B cell (primary cell): ENCODE results near the gene ADGRF1. TPM values are rescaled to one million over a fixed set of nuclear protein-coding genes. Genes with fewer than 3 reads are reported as not detected.

Experiments
- ATAC-seq: fragments of 200-7000 bp; cut with Tn5 transposase; one replicate; pipeline ENCODE4 v1.10.0; 2021; ENCODE audit warnings: low read depth, mild to moderate bottlenecking, moderate number of reproducible peaks, moderate library complexity
- CTCF ChIA-PET: fragments of 350-600 bp; sonication (Branson Sonifier 250); formaldehyde crosslinking; loops from one replicate; lab custom pipeline; 2021; ENCODE audit warnings: antibody characterized with exemption, inconsistent platforms; lab: Charles Lee
- POLR2A ChIA-PET: fragments of 350-600 bp; sonication (Branson Sonifier 250); formaldehyde crosslinking; loops from one replicate; lab custom pipeline; 2021; ENCODE audit warnings: antibody characterized with exemption; lab: Charles Lee
- DNase-seq: peaks from one replicate; pipeline ENCODE4 v3.0.0; 2013
- H2AFZ ChIP-seq: 2 replicates; pipeline ENCODE4 v1.6.1; 2012; ENCODE audit warnings: mild to moderate bottlenecking, low read depth, low read length; ENCODE audit not compliant: insufficient read depth, poor library complexity, severe bottlenecking
- H3K27ac ChIP-seq, 2 donors: 1 replicate in 1 of 2; 2 replicates in 1 of 2; pipeline ENCODE4 v1.5.1; 2012 to 2013; ENCODE audit warnings: low read length in 2 of 2, mild to moderate bottlenecking in 2 of 2, moderate library complexity in 1 of 2
- H3K27me3 ChIP-seq, 4 experiments: fragments of 200-600 bp in 1 of 4; sonication (generic) in 1 of 4; replicated peaks in 1 of 4; 1 replicate in 2 of 4; 2 replicates in 2 of 4; pipeline versions ENCODE4 v1.6.1 to v1.7.0; 2013 to 2016; ENCODE audit warnings: low read length in 3 of 4, mild to moderate bottlenecking in 2 of 4, mixed read lengths in 1 of 4, moderate library complexity in 1 of 4; ENCODE audit not compliant: insufficient read depth in 4 of 4, control insufficient read depth in 3 of 4; ENCODE audit errors: control extremely low read depth in 1 of 4
- H3K36me3 ChIP-seq, 2 experiments: replicated peaks in 1 of 2; 1 replicate in 1 of 2; 2 replicates in 1 of 2; pipeline versions ENCODE4 v1.6.1 to v1.7.1; 2013; ENCODE audit warnings: low read length in 1 of 2; ENCODE audit not compliant: insufficient read depth in 2 of 2, control insufficient read depth in 1 of 2; ENCODE audit errors: control extremely low read depth in 1 of 2, extremely low read depth in 1 of 2
- H3K4me1 ChIP-seq, 2 donors: fragments of 200-600 bp in 1 of 2; sonication (generic) in 1 of 2; 1 replicate in 1 of 2; 2 replicates in 1 of 2; pipeline versions ENCODE4 v1.5.1 to v1.6.1; 2013 to 2017; ENCODE audit warnings: low read length in 2 of 2; ENCODE audit not compliant: control insufficient read depth in 2 of 2, insufficient read depth in 2 of 2
- H3K4me2 ChIP-seq: replicated peaks from 2 replicates; pipeline ENCODE3; 2012; ENCODE audit warnings: mild to moderate bottlenecking, low read depth, low read length; ENCODE audit not compliant: poor library complexity, severe bottlenecking
- H3K4me3 ChIP-seq, 5 experiments: fragments of 200-600 bp in 1 of 5; sonication (generic) in 1 of 5; 1 replicate in 3 of 5; 2 replicates in 2 of 5; pipeline versions ENCODE4 v1.5.1 to v1.7.0; 2011 to 2016; ENCODE audit warnings: low read length in 4 of 5, mild to moderate bottlenecking in 4 of 5, low read depth in 2 of 5, control low read depth in 1 of 5, moderate library complexity in 1 of 5; ENCODE audit not compliant: insufficient read depth in 1 of 5; ENCODE audit errors: control extremely low read depth in 1 of 5, extremely low read depth in 1 of 5
- H3K79me2 ChIP-seq: fragments of 200-600 bp; sonication (generic); one replicate; pipeline ENCODE4 v1.6.0; 2016; ENCODE audit warnings: low read length; ENCODE audit not compliant: control insufficient read depth, insufficient read depth
- H3K9ac ChIP-seq: fragments of 200-600 bp; sonication (generic); 2 replicates; pipeline ENCODE4 v1.6.1; 2017; ENCODE audit warnings: mild to moderate bottlenecking, low read length, moderate library complexity
- H3K9me3 ChIP-seq, 3 donors: one replicate each; pipeline versions ENCODE4 v1.6.1 to v1.7.1; 2013; ENCODE audit warnings: low read length in 2 of 3; ENCODE audit not compliant: control insufficient read depth in 2 of 3, insufficient read depth in 1 of 3; ENCODE audit errors: control extremely low read depth in 1 of 3
- H4K20me1 ChIP-seq: 2 replicates; pipeline ENCODE4 v1.6.0; 2012; ENCODE audit warnings: mild to moderate bottlenecking, low read length; ENCODE audit not compliant: insufficient read depth, control insufficient read depth, poor library complexity, severe bottlenecking
- H3K27ac Mint-ChIP-seq: one replicate; pipeline ENCODE4 v1.8.0; 2021; ENCODE audit warnings: mixed read lengths
- H3K27me3 Mint-ChIP-seq: one replicate; pipeline ENCODE4 v1.8.0; 2021; ENCODE audit warnings: mixed read lengths
- H3K4me1 Mint-ChIP-seq: one replicate; pipeline ENCODE4 v1.8.0; 2021; ENCODE audit warnings: mixed read lengths
- H3K4me3 Mint-ChIP-seq: one replicate; pipeline ENCODE4 v1.8.0; 2021; ENCODE audit warnings: mixed read lengths
- H3K9me3 Mint-ChIP-seq: one replicate; pipeline ENCODE4 v1.8.0; 2022; ENCODE audit warnings: mixed read lengths; ENCODE audit not compliant: insufficient read depth
- EZH2 ChIP-seq: IDR thresholded peaks from 2 replicates; pipeline ENCODE4 v1.6.1; 2012; ENCODE audit warnings: borderline replicate concordance, low read depth, mild to moderate bottlenecking, moderate library complexity, low read length; ENCODE audit not compliant: insufficient read depth, poor library complexity, severe bottlenecking
- WGBS: methylation state at CpG from one replicate; pipeline ENCODE4 v1.1.5; 2013; ENCODE audit warnings: missing lambda C conversion rate; ENCODE audit not compliant: insufficient coverage; 5-methylcytosine and 5-hydroxymethylcytosine counted together
- intact Hi-C: fragments of 100-400 bp; cut with micrococcal nuclease; formaldehyde crosslinking; loops from one replicate; pipeline ENCODE4 v1.10.0; 2022
- polyA plus RNA-seq: library from polyadenylated mRNA; depleted of rRNA; stranded (reverse); fragments of >200 nt; gene quantifications from 2 replicates; pipeline ENCODE4 v1.2.3, GENCODE V29; 2012
- total RNA-seq, 2 donors: library from RNA; stranded (reverse); fragments of 120-200 nt in 1 of 2; gene quantifications; 1 replicate in 1 of 2; 2 replicates in 1 of 2; pipeline versions ENCODE4 v1.2.3 to v1.2.4, GENCODE V29; 2013 to 2022
- TF ChIP-seq, protein P1 (sequence below): fragments of 200-600 bp; IDR thresholded peaks from one replicate; pipeline ENCODE4 v1.8.0; 2022; ENCODE audit warnings: antibody characterized with exemption, mild to moderate bottlenecking

Gene ADGRF1
- total and polyA plus RNA-seq, 2 donors (not counting 1 experiment from before 2014, with no cell fraction given): not detected

DNA sequence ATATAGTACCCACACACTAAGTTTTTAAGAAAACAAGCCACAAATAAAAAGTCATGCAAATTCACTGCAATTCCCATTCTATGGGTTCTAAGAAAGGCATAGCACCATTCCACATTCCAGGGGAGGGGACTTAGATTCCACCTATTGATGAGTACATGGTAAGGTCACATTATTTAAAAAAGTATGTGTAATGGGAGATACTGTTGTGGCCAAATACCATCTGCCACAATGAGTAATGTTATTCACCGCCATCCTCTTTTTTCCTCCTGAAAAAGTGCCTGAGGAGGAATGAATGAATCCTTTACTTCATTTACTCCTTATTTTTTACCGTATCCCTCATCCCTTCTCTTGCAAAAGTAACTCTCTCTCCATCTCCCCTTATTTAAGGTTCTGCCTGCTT, 27.0 kb upstream of the ADGRF1 start:
- ATAC-seq: no peak
- Mint-ChIP-seq H3K4me3 (no peak overlapping the region), H3K9me3 (no peaks in the 10 kb centered on the region), H3K4me1 (no peaks in the 10 kb centered on the region), H3K27me3 (peaks cover 4% of the 10 kb centered on the region), H3K27ac (no peak overlapping the region)
- Histone ChIP-seq H2AFZ (no peak overlapping the region), H3K4me3 (no peak overlapping the region), H3K4me2 (no peak overlapping the region), H3K4me1 (no peaks in the 10 kb centered on the region), H3K27ac (no peak overlapping the region), H3K36me3 (no peaks in the 10 kb centered on the region), H3K9ac (no peak overlapping the region), H3K9me3 (no peaks in the 10 kb centered on the region), H3K27me3 (no peaks in the 10 kb centered on the region), H3K79me2 (no peaks in the 10 kb centered on the region), H4K20me1 (no peaks in the 10 kb centered on the region)
- ChIA-PET POLR2A (no interaction called here), CTCF (no interaction called here)
- intact Hi-C loops: no loop called here
- WGBS: no CpG with 5 or more reads among the region's 2 CpGs
- DNase-seq: no peak
- TF ChIP-seq, protein P1, sequence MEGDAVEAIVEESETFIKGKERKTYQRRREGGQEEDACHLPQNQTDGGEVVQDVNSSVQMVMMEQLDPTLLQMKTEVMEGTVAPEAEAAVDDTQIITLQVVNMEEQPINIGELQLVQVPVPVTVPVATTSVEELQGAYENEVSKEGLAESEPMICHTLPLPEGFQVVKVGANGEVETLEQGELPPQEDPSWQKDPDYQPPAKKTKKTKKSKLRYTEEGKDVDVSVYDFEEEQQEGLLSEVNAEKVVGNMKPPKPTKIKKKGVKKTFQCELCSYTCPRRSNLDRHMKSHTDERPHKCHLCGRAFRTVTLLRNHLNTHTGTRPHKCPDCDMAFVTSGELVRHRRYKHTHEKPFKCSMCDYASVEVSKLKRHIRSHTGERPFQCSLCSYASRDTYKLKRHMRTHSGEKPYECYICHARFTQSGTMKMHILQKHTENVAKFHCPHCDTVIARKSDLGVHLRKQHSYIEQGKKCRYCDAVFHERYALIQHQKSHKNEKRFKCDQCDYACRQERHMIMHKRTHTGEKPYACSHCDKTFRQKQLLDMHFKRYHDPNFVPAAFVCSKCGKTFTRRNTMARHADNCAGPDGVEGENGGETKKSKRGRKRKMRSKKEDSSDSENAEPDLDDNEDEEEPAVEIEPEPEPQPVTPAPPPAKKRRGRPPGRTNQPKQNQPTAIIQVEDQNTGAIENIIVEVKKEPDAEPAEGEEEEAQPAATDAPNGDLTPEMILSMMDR: no peak
- no peak for TF ChIP-seq EZH2

DNA sequence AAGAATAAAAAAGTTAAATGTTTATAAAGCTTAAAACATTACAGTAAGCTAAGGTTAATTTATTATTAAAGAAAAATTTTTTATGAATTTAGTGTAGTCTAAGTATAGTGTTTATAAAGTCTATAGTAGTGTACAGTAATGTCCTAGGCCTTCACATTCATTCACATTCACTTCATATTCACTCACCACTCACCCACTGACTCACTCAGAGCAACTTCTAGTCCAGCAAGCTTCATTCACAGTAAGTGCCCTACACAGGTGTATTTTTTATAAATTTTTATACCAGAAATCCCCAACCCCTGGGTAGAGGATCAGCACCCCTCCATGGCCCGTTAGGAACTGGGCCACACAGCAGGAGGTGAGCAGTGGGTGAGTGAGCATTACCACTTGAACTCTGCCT, 24.3 kb upstream of the ADGRF1 start:
- Histone ChIP-seq H3K4me2 (no peak overlapping the region), H3K9me3 (no peaks in the 10 kb centered on the region), H3K36me3 (no peaks in the 10 kb centered on the region), H3K79me2 (no peaks in the 10 kb centered on the region), H3K27me3 (no peaks in the 10 kb centered on the region), H2AFZ (no peak overlapping the region), H3K9ac (no peak overlapping the region), H3K4me1 (no peaks in the 10 kb centered on the region), H3K27ac (no peak overlapping the region), H3K4me3 (no peak overlapping the region), H4K20me1 (no peaks in the 10 kb centered on the region)
- peaks cover 8% of the 10 kb centered on the region for H3K27me3 Mint-ChIP-seq
- no peaks in the 10 kb centered on the region for H3K4me1 Mint-ChIP-seq
- no peaks in the 10 kb centered on the region for H3K9me3 Mint-ChIP-seq
- POLR2A ChIA-PET: no interaction called here
- H3K27ac Mint-ChIP-seq: no peak overlapping the region
- ATAC-seq: no peak
- intact Hi-C loops: no loop called here
- WGBS: no CpG with 5 or more reads among the region's 1 CpG
- CTCF ChIA-PET: no interaction called here
- DNase-seq: no peak
- TF ChIP-seq, protein P1: no peak
- TF ChIP-seq EZH2: no peak
- no peak overlapping the region for H3K4me3 Mint-ChIP-seq
